Smooth muscle cell (in vitro differentiated cells): ENCODE data around the gene TM9SF3. TPM values are rescaled to one million over a fixed set of nuclear protein-coding genes. Genes with fewer than 3 reads are reported as not detected.
A peak's percentile ranks its signal among the peaks of the same experiment; 100 is the strongest.

ENCODE experiments used
- DNase-seq: peaks from one replicate; lab custom pipeline; 2025; ENCODE audit not compliant: unreplicated experiment; lab: John Stamatoyannopoulos, UW
- H2AFZ ChIP-seq: fragments of 200-600 bp; sonication (generic); 2 replicates; pipeline ENCODE4 v1.6.0; 2016; ENCODE audit warnings: antibody characterized with exemption, low read depth, mild to moderate bottlenecking
- H3F3A ChIP-seq: fragments of 200-600 bp; sonication (generic); 2 replicates; pipeline ENCODE4 v1.6.0; 2017; ENCODE audit warnings: antibody characterized with exemption, low read depth
- H3K27ac ChIP-seq: fragments of 200-600 bp; sonication (generic); 2 replicates; pipeline ENCODE4 v1.5.1; 2016; ENCODE audit warnings: low read depth, mild to moderate bottlenecking
- H3K27me3 ChIP-seq: fragments of 200-600 bp; sonication (generic); 2 replicates; pipeline ENCODE4 v1.6.1; 2016; ENCODE audit warnings: low read depth, mild to moderate bottlenecking
- H3K36me3 ChIP-seq: fragments of 200-600 bp; sonication (generic); 2 replicates; pipeline ENCODE4 v1.5.1; 2016; ENCODE audit warnings: low read depth
- H3K4me1 ChIP-seq: fragments of 200-600 bp; sonication (generic); 2 replicates; pipeline ENCODE4 v1.5.1; 2016; ENCODE audit warnings: low read depth
- H3K4me2 ChIP-seq: fragments of 200-600 bp; sonication (generic); 2 replicates; pipeline ENCODE4 v1.6.0; 2016; ENCODE audit warnings: mild to moderate bottlenecking
- H3K4me3 ChIP-seq: fragments of 200-600 bp; sonication (generic); 2 replicates; pipeline ENCODE4 v1.5.1; 2016; ENCODE audit warnings: mild to moderate bottlenecking
- H3K79me2 ChIP-seq: fragments of 200-600 bp; sonication (generic); 2 replicates; pipeline ENCODE4 v1.6.0; 2016; ENCODE audit warnings: low read depth, mild to moderate bottlenecking
- H3K9ac ChIP-seq: fragments of 200-600 bp; sonication (generic); 2 replicates; pipeline ENCODE4 v1.6.0; 2016; ENCODE audit warnings: low read depth
- H3K9me3 ChIP-seq: fragments of 200-600 bp; sonication (generic); replicated peaks from 2 replicates; pipeline ENCODE4 v1.5.1; 2016; ENCODE audit warnings: low read depth
- H4K20me1 ChIP-seq: fragments of 200-600 bp; sonication (generic); 2 replicates; pipeline ENCODE4 v1.6.0; 2016; ENCODE audit warnings: low read depth
- WGBS: methylation state at CpG from one replicate; pipeline ENCODE4 v1.1.7; 2016; ENCODE audit warnings: low lambda C conversion rate; 5-methylcytosine and 5-hydroxymethylcytosine counted together
- polyA plus RNA-seq: library from polyadenylated mRNA; unstranded; fragments of >200 nt; fragmentation: Nextera tagmentation; extraction: Ambion mirVana; gene quantifications from 2 replicates; pipeline ENCODE4 v1.2.1, GENCODE V29; 2016
- total RNA-seq: library from RNA; depleted of rRNA; stranded (reverse); fragments of >200 nt; gene quantifications from 2 replicates; pipeline ENCODE4 v1.2.3, GENCODE V29; 2014
- TF ChIP-seq, protein P1 (sequence below): fragments of 200-600 bp; sonication (generic); IDR thresholded peaks from 2 replicates; pipeline ENCODE4 v1.5.1; 2017; ENCODE audit warnings: borderline replicate concordance, mild to moderate bottlenecking, antibody characterized with exemption; ENCODE audit not compliant: insufficient read depth, poor library complexity, severe bottlenecking

The TM9SF3 gene
- total and polyA plus RNA-seq, 2 experiments from 2014 or later = 126 to 138 TPM

DNA sequence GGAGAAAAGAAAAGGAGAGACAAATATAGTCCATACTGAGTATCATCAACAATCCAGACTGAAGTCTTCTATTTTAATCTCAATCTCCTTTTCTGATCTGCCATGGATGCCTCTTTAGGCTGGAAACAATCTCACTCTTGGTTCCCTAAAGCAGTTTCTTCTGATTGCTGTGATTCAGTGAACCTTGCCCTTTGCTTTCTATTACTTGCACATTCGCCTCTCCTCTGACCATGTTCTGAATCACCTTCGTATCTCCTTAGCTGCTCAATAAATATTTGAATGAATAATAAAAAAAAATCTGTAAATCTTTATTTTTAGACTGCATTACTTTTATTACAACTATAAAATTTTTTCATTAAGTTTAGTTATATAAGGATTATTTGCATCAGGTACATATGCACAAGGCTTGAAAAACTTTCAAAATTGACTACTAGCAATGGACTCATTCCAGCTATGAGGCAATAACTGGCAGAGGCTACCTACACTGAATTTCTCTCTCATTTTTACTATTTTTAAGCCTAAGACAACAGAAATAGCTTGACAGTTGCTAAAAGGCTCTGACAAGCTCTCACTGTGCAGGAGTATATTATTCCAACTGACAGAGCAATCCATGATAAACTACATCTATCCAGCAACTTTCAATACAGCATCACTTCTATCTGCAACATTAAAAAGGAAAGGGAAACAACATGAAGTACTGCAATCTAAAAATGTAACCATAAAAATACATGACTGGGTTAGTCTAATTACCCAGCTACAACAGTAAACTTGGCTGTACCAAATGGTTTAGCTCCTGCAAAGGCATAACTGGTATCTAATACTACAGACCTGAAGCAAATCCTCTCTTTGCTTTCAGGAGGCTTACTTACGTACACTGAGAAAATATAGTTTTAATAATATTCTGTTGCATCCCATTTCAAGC lies 25.6 kb downstream of the TM9SF3 start:
- Histone ChIP-seq H3K36me3 (peaks cover 19% of the 10 kb centered on the region), H3F3A (peaks cover 2% of the 10 kb centered on the region), H3K27ac (no peak overlapping the region), H4K20me1 (peaks cover 99% of the 10 kb centered on the region), H3K9me3 (no peaks in the 10 kb centered on the region), H3K9ac (no peak overlapping the region), H2AFZ (no peak overlapping the region), H3K79me2 (peaks cover 55% of the 10 kb centered on the region), H3K4me1 (peaks cover 8% of the 10 kb centered on the region), H3K4me2 (no peak overlapping the region), H3K27me3 (no peaks in the 10 kb centered on the region), H3K4me3 (no peak overlapping the region)
- no peak for DNase-seq
- TF ChIP-seq, protein P1, sequence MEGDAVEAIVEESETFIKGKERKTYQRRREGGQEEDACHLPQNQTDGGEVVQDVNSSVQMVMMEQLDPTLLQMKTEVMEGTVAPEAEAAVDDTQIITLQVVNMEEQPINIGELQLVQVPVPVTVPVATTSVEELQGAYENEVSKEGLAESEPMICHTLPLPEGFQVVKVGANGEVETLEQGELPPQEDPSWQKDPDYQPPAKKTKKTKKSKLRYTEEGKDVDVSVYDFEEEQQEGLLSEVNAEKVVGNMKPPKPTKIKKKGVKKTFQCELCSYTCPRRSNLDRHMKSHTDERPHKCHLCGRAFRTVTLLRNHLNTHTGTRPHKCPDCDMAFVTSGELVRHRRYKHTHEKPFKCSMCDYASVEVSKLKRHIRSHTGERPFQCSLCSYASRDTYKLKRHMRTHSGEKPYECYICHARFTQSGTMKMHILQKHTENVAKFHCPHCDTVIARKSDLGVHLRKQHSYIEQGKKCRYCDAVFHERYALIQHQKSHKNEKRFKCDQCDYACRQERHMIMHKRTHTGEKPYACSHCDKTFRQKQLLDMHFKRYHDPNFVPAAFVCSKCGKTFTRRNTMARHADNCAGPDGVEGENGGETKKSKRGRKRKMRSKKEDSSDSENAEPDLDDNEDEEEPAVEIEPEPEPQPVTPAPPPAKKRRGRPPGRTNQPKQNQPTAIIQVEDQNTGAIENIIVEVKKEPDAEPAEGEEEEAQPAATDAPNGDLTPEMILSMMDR = no peak
- 98% methylated on average over 3 of the region's 3 CpGs for WGBS

DNA sequence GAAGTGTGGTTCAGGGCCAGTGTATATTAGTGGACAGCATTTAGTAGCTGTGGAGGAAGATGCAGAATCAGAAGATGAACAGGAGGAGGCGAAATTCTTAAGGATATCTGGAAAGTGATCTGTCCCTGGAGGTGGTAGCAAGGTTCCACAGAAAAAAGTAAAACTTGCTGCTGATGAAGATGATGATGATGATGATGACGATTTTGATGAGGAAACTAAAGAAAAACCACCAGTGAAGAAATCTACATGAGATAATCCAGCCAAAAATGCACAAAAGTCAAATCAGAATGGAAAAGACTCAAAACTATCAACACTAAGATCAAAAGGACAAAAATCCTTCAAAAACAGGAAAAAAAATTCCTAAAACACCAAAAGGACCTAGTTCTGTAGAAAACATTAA lies 26.3 kb downstream of the TM9SF3 start:
- H3K4me1 ChIP-seq = peaks cover 3% of the 10 kb centered on the region
- WGBS = 93% methylated on average over 2 of the region's 2 CpGs
- H3K4me2 ChIP-seq = no peak overlapping the region
- no peaks in the 10 kb centered on the region for H3K27me3 ChIP-seq
- peaks cover 50% of the 10 kb centered on the region for H3K79me2 ChIP-seq
- H3K9me3 ChIP-seq = no peaks in the 10 kb centered on the region
- H3F3A ChIP-seq = no peaks in the 10 kb centered on the region
- DNase-seq = no peak
- TF ChIP-seq, protein P1 = no peak
- peaks cover 19% of the 10 kb centered on the region for H3K36me3 ChIP-seq
- no peak overlapping the region for H3K4me3 ChIP-seq
- no peak overlapping the region for H3K27ac ChIP-seq
- H2AFZ ChIP-seq = no peak overlapping the region
- peaks cover 99% of the 10 kb centered on the region for H4K20me1 ChIP-seq
- H3K9ac ChIP-seq = no peak overlapping the region

DNA sequence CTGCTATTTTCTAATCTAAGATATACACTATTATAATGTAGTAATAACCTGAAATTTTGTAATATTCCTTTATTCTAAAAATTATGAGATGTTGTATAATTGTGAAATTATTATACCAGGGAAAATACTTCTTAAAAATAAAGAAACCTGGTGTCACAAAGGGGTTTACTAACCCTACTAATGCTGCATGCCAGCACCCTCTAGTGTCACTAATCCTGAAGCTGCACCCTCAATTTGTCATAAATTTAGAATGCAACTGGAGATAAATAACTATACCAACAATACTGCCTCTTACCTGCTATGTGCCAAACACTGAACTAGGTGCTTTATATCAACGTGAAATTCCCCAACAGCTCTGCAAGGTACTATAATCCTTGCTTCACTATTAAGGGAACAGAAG lies 30.8 kb downstream of the TM9SF3 start:
- H3K36me3 ChIP-seq = peaks cover 16% of the 10 kb centered on the region
- no peaks in the 10 kb centered on the region for H3K9me3 ChIP-seq
- TF ChIP-seq, protein P1 = peak; percentile 27
- no peak overlapping the region for H2AFZ ChIP-seq
- no peak for DNase-seq
- H4K20me1 ChIP-seq = peaks cover 89% of the 10 kb centered on the region
- peaks cover 34% of the 10 kb centered on the region for H3K79me2 ChIP-seq
- H3K4me1 ChIP-seq = peaks cover 4% of the 10 kb centered on the region
- H3F3A ChIP-seq = no peaks in the 10 kb centered on the region
- no peak overlapping the region for H3K4me2 ChIP-seq
- no peak overlapping the region for H3K4me3 ChIP-seq
- H3K27ac ChIP-seq = no peak overlapping the region
- H3K27me3 ChIP-seq = no peaks in the 10 kb centered on the region
- 85% methylated on average over 1 of the region's 1 CpG for WGBS
- H3K9ac ChIP-seq = no peak overlapping the region

DNA sequence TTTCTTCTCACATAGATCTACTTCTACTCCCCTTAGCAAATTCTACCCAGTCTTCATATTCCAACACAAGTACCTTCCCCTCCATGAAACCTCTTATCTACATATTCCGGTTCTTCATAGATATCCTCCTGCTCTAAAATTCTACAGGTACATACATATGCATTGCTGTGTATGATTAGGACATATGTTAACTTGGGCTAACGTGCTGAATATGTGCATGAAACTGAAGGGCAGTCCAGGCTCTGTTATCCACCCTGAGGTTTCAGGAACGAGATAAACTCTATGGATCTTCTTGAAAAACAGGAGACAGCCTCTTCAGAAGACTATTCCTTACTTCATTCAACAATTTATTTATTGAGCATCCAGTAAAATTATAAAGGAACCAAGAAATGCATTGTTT lies 31.5 kb downstream of the TM9SF3 start:
- peaks cover 89% of the 10 kb centered on the region for H4K20me1 ChIP-seq
- WGBS = 96% methylated on average over 3 of the region's 3 CpGs
- H3K79me2 ChIP-seq = peaks cover 34% of the 10 kb centered on the region
- no peak overlapping the region for H3K4me2 ChIP-seq
- no peak overlapping the region for H3K9ac ChIP-seq
- TF ChIP-seq, protein P1 = no peak
- no peak overlapping the region for H3K4me3 ChIP-seq
- no peaks in the 10 kb centered on the region for H3F3A ChIP-seq
- H2AFZ ChIP-seq = no peak overlapping the region
- DNase-seq = no peak
- H3K9me3 ChIP-seq = no peaks in the 10 kb centered on the region
- H3K4me1 ChIP-seq = peaks cover 4% of the 10 kb centered on the region
- peaks cover 19% of the 10 kb centered on the region for H3K36me3 ChIP-seq
- no peak overlapping the region for H3K27ac ChIP-seq
- no peaks in the 10 kb centered on the region for H3K27me3 ChIP-seq
